Hepatocyte (in vitro differentiated cells): Measurements from ENCODE around the gene UBL5. TPM values are rescaled to one million over a fixed set of nuclear protein-coding genes. Genes with fewer than 3 reads are reported as not detected.

Experiments used
- DNase-seq: peaks from one replicate; pipeline ENCODE4 v3.0.0-alpha.2; 2016; ENCODE audit warnings: low spot score
- H2AFZ ChIP-seq: fragments of 200-600 bp; sonication (generic); 2 replicates; pipeline ENCODE4 v1.6.0; 2016; ENCODE audit warnings: antibody characterized with exemption, mild to moderate bottlenecking
- H3K27ac ChIP-seq: fragments of 200-600 bp; sonication (generic); 2 replicates; pipeline ENCODE4 v1.5.1; 2016; ENCODE audit warnings: mild to moderate bottlenecking
- H3K27me3 ChIP-seq: fragments of 200-600 bp; sonication (generic); 2 replicates; pipeline ENCODE4 v1.6.1; 2016
- H3K36me3 ChIP-seq: fragments of 200-600 bp; sonication (generic); replicated peaks from 2 replicates; pipeline ENCODE4 v1.5.1; 2016; ENCODE audit warnings: low read depth; ENCODE audit not compliant: insufficient read depth
- H3K4me1 ChIP-seq: fragments of 200-600 bp; sonication (generic); 2 replicates; pipeline ENCODE4 v1.5.1; 2016; ENCODE audit warnings: mild to moderate bottlenecking, moderate library complexity; ENCODE audit not compliant: insufficient read depth
- H3K4me2 ChIP-seq: fragments of 200-600 bp; sonication (generic); 2 replicates; pipeline ENCODE4 v1.6.0; 2016
- H3K4me3 ChIP-seq: fragments of 200-600 bp; sonication (generic); 2 replicates; pipeline ENCODE4 v1.5.1; 2016; ENCODE audit warnings: mild to moderate bottlenecking
- H3K79me2 ChIP-seq: fragments of 200-600 bp; sonication (generic); 2 replicates; pipeline ENCODE4 v1.6.0; 2017; ENCODE audit warnings: mild to moderate bottlenecking
- H3K9me2 ChIP-seq: fragments of 200-600 bp; sonication (generic); replicated peaks from 2 replicates; pipeline ENCODE4 v1.6.0; 2017; ENCODE audit warnings: mild to moderate bottlenecking; ENCODE audit not compliant: insufficient read depth
- H3K9me3 ChIP-seq: fragments of 200-600 bp; sonication (generic); 2 replicates; pipeline ENCODE4 v1.5.1; 2016; ENCODE audit warnings: low read depth, mild to moderate bottlenecking
- H4K20me1 ChIP-seq: fragments of 200-600 bp; sonication (generic); 2 replicates; pipeline ENCODE4 v1.6.0; 2016; ENCODE audit warnings: mild to moderate bottlenecking; ENCODE audit not compliant: insufficient read depth, poor library complexity, severe bottlenecking
- CTCF ChIP-seq: fragments of 200-600 bp; sonication (generic); IDR thresholded peaks from 2 replicates; pipeline ENCODE4 v1.5.1; 2016; ENCODE audit warnings: antibody characterized with exemption, mild to moderate bottlenecking; ENCODE audit not compliant: poor library complexity
- EZH2 ChIP-seq: fragments of 200-600 bp; sonication (generic); IDR thresholded peaks from 2 replicates; pipeline ENCODE4 v1.6.1; 2016; ENCODE audit warnings: antibody characterized with exemption, mild to moderate bottlenecking, borderline replicate concordance
- EZH2phosphoT487 ChIP-seq: fragments of 200-600 bp; sonication (generic); IDR thresholded peaks from one replicate; pipeline ENCODE4 v1.6.1; 2018; ENCODE audit warnings: antibody characterized with exemption, mild to moderate bottlenecking, low read depth, moderate library complexity; ENCODE audit not compliant: unreplicated experiment, severe bottlenecking
- WGBS: methylation state at CpG from one replicate; pipeline ENCODE4 v1.1.6; 2016; ENCODE audit warnings: low lambda C conversion rate; ENCODE audit errors: missing lambda C conversion rate; 5-methylcytosine and 5-hydroxymethylcytosine counted together
- polyA plus RNA-seq: library from polyadenylated mRNA; unstranded; fragments of >200 nt; fragmentation: Nextera tagmentation; extraction: Ambion mirVana; gene quantifications from 2 replicates; pipeline ENCODE4 v1.2.1, GENCODE V29; 2016
- total RNA-seq: library from RNA; depleted of rRNA; stranded (reverse); fragments of >200 nt; gene quantifications from 2 replicates; pipeline ENCODE4 v1.2.3, GENCODE V29; 2014

UBL5 gene
- total and polyA plus RNA-seq, 2 experiments from 2014 or later, result 528 to 613 TPM

DNA sequence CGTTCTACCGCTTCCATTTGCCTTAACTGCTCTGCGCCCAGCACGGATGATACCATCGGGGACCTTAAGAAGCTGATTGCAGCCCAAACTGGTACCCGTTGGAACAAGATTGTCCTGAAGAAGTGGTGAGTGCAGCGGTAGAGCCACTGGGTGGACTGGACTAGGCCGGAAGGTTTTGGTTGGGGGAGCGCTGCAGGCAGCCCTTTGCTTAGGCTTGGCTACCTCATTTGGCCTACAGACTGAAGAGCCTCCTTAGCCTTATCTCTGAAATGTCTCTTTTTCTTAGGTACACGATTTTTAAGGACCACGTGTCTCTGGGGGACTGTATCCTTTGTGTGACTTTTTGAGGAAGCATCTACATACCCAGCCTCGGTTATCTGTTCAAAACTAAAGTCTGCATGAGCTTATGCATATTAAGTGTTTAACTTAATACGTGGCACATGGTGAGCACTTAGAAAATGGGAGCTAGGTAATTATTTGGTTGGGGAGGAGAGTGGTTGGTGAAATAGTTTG, 889 bp downstream of the UBL5 start:
- H3K9me3 ChIP-seq, result no peaks in the 10 kb centered on the region
- TF ChIP-seq EZH2, result no peak
- TF ChIP-seq CTCF, result no peak
- no peak for TF ChIP-seq EZH2phosphoT487
- no peaks in the 10 kb centered on the region for H3K36me3 ChIP-seq
- H3K4me1 ChIP-seq, result peaks cover 13% of the 10 kb centered on the region
- no peak overlapping the region for H2AFZ ChIP-seq
- H3K27me3 ChIP-seq, result no peaks in the 10 kb centered on the region
- peaks cover 13% of the 10 kb centered on the region for H4K20me1 ChIP-seq
- peak overlapping the region; percentile 96 for H3K4me2 ChIP-seq
- no peak for DNase-seq
- H3K79me2 ChIP-seq, result peaks cover 65% of the 10 kb centered on the region
- H3K9me2 ChIP-seq, result no peaks in the 10 kb centered on the region
- WGBS, result 43% methylated on average over 13 of the region's 13 CpGs
- no peak overlapping the region for H3K27ac ChIP-seq
- peak overlapping the region; percentile 67 for H3K4me3 ChIP-seq

DNA sequence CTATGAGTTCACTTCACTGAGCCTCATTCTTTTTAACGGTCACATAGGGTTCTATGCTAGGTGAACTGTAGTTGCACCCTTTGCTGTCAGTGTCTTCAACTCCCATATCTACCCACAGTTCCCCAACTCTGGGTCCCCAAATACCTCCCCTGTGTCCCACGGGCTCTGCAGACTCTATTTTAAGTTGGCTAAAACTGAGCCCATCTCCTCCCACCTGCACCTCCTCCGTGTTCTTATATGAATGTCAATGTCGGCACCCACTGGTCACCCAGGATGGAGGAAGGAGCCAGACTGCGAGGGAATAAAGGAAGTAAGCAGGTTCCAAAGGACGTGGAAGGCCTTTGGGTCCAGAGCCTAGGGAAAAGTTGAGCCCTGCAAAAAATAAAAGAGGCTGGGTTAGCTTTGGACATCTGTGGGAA, 6.6 kb downstream of the UBL5 start:
- no peak for TF ChIP-seq EZH2
- no peak for TF ChIP-seq EZH2phosphoT487
- TF ChIP-seq CTCF, result no peak
- peak overlapping the region; percentile 7 for H3K27ac ChIP-seq
- H3K4me3 ChIP-seq, result no peak overlapping the region

DNA sequence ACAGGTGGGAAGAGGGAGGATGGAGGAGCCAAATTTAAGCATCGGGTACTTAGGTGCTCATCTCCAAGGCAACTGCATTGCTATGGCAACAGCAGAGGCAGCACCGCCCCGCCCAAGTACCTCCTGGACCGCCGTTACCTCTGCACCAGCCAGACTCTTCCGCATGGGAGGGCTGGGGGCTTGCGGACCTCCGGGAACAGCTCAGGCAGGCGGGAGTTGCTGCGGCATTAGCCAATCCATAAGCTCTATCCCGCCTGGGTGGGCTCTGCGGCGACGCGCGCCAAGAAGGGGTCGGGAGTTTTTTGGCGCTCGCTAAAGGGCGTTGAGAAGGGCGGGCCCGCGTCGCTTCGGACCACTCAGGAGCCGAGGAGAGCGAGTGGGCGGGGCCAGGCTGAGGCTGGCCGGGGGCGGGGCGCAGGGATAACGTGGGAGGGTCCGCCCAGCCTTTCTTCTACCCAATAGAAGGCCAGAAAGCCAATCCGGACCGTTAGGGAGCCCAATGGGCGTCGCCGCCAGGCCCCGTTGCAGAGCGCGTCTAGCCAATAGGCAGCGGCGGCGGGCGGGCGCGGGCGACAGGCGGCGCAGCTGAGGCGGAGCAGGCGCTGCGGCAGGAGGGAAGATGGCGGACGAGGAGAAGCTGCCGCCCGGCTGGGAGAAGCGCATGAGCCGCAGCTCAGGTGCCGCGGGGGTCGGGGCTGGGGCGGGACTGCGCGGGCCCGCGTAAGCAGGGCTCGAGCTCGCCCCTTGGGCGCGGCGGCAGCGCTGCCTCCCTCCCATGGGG, 7.2 kb downstream of the UBL5 start, which contains the start of gene PIN1:
Gene PIN1 (plus strand): TSS at position 593 of the 781 bp plus-strand sequence. CDS start 27 bp downstream, at position 620.
- no peaks in the 10 kb centered on the region for H3K27me3 ChIP-seq
- peak within 1 kb of the TSS; percentile 7 for H3K27ac ChIP-seq
- peaks cover 45% of the 10 kb centered on the region for H3K79me2 ChIP-seq
- H3K4me1 ChIP-seq, result peaks cover 6% of the 10 kb centered on the region
- under 1% methylated on average over 52 of the region's 73 CpGs for WGBS
- H3K9me3 ChIP-seq, result no peaks in the 10 kb centered on the region
- H3K36me3 ChIP-seq, result no peaks in the 10 kb centered on the region
- peak within 1 kb of the TSS; percentile 57 for H3K4me3 ChIP-seq
- no peak for TF ChIP-seq EZH2phosphoT487
- TF ChIP-seq CTCF, result peak; percentile 62
- peak within 1 kb of the TSS; percentile 92 for H3K4me2 ChIP-seq
- peak within 1 kb of the TSS; percentile 52 for H2AFZ ChIP-seq
- H3K9me2 ChIP-seq, result no peaks in the 10 kb centered on the region
- no peaks in the 10 kb centered on the region for H4K20me1 ChIP-seq
- DNase-seq, result peak; percentile 100

More for the DNA sequence above, 6.6 kb downstream of the UBL5 start:
- Histone ChIP-seq H3K4me1 (peaks cover 6% of the 10 kb centered on the region), H3K9me2 (no peaks in the 10 kb centered on the region), H3K79me2 (peaks cover 51% of the 10 kb centered on the region), H3K36me3 (no peaks in the 10 kb centered on the region), H3K27me3 (no peaks in the 10 kb centered on the region), H3K9me3 (no peaks in the 10 kb centered on the region), H3K4me2 (peak overlapping the region; percentile 70), H2AFZ (no peak overlapping the region), H4K20me1 (peaks cover under 1% of the 10 kb centered on the region)
- 79% methylated on average over 6 of the region's 6 CpGs for WGBS
- no peak for DNase-seq
